ENCODE measurements around the gene CABP1. TPM values are rescaled to one million over a fixed set of nuclear protein-coding genes. Genes with fewer than 3 reads are reported as not detected.
"Not testable (repeated sequence)": the region's sequence is repeated elsewhere in the genome, so short reads cannot be mapped to it uniquely, and the experiment has no call there.

Gene CABP1
- polyA plus RNA-seq, 1 experiment, result 0.27 TPM

DNA sequence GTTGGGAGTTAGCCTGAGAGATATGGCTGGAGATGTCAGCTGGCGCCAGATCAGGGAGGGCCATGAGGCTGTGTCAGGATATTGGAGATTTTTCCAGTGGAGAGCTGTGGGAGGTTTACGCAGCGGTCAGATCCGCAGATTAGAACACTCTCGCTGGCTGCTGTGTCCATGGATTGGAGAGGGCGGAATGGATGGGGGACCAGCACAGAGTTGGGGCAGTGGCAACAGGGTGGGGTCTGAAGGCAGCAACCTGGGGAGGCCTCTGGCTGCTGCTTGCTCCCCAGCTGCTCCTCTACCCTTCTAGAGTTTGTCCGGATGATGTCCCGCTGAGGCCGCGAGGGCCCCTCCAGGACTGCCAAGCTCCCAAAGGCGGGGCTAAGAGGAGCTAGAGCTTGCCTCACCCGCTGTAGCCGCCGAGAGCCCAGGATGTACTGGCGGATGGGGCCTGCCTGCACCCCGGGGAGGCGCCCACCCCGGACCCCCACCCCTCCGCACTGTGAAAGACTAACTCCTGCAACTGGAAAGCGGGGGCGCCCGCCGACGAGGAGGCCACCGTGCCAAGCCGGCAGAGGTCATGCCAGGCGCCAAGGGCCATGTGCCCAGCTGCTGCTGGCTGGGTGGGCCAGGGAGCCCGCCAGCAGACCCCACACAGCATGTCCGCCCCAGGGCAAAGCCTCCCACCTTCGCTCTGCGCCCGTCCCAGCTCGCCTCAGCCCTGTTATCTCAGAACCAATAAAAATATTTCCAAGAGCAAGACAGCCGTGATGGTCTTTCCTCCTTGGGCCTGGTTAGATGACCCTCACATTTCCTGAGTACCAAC lies 26.4 kb downstream of the CABP1 start:
- Histone ChIP-seq H3K27ac (ENCODE audit: low read depth, low read length) (no peak overlapping the region), H3K4me3 (ENCODE audit: low read depth, low read length) (no peak overlapping the region), H3K9me3 (ENCODE audit: control insufficient read depth, insufficient read depth, low read length) (no peaks in the 10 kb centered on the region), H3K27me3 (ENCODE audit: control insufficient read depth, insufficient read depth, low read length) (peaks cover 16% of the 10 kb centered on the region)
- TF ChIP-seq CTCF (IDR thresholded peaks at IDR 0.05; ENCODE audit: low read depth, low read length), result no peak
- ChIA-PET CTCF (interaction anchor here (0.6 to 1.2 kb wide), 4 partner anchors 18 to 735 kb away, joined by 3 to 6 read pairs (median 4); no protein-coding TSS in a partner anchor), POLR2A (no interaction called here)
- no peak for DNase-seq (ENCODE audit: low read depth, low spot score)

DNA sequence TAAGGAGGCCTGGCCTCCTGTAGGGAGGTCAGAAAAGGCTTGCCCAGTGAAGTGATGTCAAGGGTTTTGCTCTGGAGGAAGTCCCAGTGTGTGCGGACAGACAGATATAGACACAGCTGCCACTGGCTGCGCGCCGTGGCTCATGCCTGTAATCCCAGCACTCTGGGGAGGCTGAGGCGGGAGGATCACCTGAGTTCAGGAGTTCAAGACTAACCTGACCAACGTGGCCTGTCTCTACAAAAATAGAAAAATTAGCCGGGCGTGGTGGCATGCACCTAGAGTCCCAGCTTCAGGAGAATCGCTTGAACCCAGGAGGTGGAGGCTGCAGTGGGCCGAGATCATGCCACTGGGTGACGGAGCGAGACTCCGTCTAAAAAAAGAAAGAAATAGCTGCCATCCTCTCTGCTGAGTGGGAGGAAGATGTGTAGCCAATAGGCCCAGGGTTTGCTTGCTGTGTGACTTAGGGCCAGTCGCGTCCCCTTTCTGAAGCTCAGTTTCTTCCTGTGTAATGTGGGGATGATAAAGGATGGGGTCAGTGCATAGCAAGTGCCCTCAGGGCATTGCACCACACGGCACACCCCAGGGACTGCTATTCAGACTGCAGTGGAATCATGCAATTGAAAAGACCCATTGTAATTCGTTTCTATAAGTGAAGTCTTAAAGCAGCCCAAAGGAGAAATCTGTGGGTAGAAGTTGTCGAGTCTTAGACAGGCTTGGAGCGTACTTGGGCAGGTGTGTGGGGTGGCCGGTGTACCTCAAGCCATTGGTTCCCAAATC lies 27.9 kb downstream of the CABP1 start:
- H3K27ac ChIP-seq (ENCODE audit: low read depth, low read length), result no peak overlapping the region
- no peak for DNase-seq (ENCODE audit: low read depth, low spot score)
- CTCF ChIA-PET, result interaction anchor here (1.9 kb wide), 1 partner anchor 19 kb away, joined by 7 read pairs; no protein-coding TSS in a partner anchor
- H3K9me3 ChIP-seq (ENCODE audit: control insufficient read depth, insufficient read depth, low read length), result no peaks in the 10 kb centered on the region
- no peak for TF ChIP-seq CTCF (IDR thresholded peaks at IDR 0.05; ENCODE audit: low read depth, low read length)
- H3K4me3 ChIP-seq (ENCODE audit: low read depth, low read length), result no peak overlapping the region
- H3K27me3 ChIP-seq (ENCODE audit: control insufficient read depth, insufficient read depth, low read length), result peaks cover 16% of the 10 kb centered on the region
- POLR2A ChIA-PET, result no interaction called here

DNA sequence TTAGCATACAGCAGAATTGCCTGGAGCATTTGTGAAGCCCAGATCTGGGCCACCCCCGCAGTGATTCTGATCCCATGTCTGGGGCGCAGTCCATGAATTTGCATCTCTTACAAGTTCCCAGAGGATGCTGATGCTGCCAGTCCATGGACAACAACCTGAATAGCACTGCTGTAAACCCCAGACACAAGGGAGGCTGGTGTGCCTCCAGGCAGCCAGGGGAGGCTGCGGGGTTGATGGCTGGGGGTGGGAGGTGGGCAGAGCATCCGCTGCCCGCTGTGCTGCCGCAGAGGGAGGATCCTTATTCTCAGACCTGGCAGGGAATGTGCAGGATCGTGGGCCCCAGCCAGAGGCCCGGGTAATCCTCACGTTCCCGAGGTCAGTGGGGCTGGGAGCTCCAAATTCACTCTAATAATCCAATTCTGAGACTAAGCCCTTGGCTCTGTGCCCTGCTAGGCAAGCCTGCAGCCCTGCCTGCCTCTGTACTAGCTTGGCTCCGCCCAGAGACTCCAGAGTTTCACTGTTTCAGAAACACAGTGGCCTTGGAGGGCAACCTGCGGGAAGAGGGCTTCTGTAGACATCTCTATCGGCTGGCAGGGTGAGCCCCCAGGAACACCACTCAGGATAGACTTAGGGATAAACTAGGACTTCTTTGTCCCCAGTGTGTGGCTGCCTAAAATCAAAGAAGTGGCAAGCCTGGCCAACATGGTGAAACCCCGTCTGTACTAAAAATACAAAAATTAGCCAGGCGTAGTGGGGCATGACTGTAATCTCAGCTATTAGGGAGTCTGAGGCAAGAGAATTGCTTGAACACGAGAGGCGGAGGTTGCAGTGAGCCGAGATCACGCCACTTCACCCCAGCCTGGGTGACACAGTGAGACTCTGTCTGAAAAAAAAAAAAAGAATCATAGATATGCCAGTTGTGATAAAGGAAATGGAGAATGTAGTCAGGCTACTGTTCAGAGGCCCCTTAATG lies 28.7 kb downstream of the CABP1 start:
- H3K27ac ChIP-seq (ENCODE audit: low read depth, low read length), result no peak overlapping the region
- H3K9me3 ChIP-seq (ENCODE audit: control insufficient read depth, insufficient read depth, low read length), result no peaks in the 10 kb centered on the region
- no peak overlapping the region for H3K4me3 ChIP-seq (ENCODE audit: low read depth, low read length)
- no peak for DNase-seq (ENCODE audit: low read depth, low spot score)
- no peak for TF ChIP-seq CTCF (IDR thresholded peaks at IDR 0.05; ENCODE audit: low read depth, low read length)
- POLR2A ChIA-PET, result no interaction called here
- H3K27me3 ChIP-seq (ENCODE audit: control insufficient read depth, insufficient read depth, low read length), result peaks cover 9% of the 10 kb centered on the region
- CTCF ChIA-PET, result interaction anchor here (0.9 to 1.9 kb wide), 2 partner anchors 20 to 303 kb away, joined by 3 to 7 read pairs; no protein-coding TSS in a partner anchor

DNA sequence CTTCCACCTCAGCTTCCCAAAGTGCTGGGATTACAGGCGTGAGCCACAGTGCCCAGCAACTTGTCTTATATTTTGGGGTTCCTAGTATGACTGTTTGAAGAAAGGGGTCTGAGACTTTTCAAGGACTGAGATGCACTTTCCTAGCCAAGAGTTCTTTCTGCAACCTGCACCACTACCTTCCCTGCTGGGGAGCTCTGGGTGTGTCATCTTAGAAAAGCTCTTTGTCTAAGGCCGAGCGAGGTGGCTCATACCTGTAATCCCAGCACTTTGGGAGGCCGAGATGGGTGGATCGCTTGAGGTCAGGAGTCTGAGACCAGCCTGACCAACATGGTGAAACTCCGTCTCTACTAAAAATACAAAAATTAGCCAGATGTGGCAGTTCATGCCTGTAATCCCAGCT lies 29.8 kb downstream of the CABP1 start:
- H3K27ac ChIP-seq (ENCODE audit: low read depth, low read length); H3K4me3 ChIP-seq (ENCODE audit: low read depth, low read length); POLR2A ChIA-PET; H3K27me3 ChIP-seq (ENCODE audit: control insufficient read depth, insufficient read depth, low read length); H3K9me3 ChIP-seq (ENCODE audit: control insufficient read depth, insufficient read depth, low read length); DNase-seq (ENCODE audit: low read depth, low spot score): not testable (repeated sequence)
- CTCF ChIA-PET, result interaction anchor here (1.9 kb wide), 1 partner anchor 21 kb away, joined by 7 read pairs; no protein-coding TSS in a partner anchor

- TF ChIP-seq CTCF (IDR thresholded peaks at IDR 0.05; ENCODE audit: low read depth, low read length), result no peak
- no peak overlapping the region for H3K4me3 ChIP-seq (ENCODE audit: low read depth, low read length)
- peaks cover 9% of the 10 kb centered on the region for H3K27me3 ChIP-seq (ENCODE audit: control insufficient read depth, insufficient read depth, low read length)
- CTCF ChIA-PET, result no interaction called here
- POLR2A ChIA-PET, result no interaction called here
- no peak overlapping the region for H3K27ac ChIP-seq (ENCODE audit: low read depth, low read length)
- no peaks in the 10 kb centered on the region for H3K9me3 ChIP-seq (ENCODE audit: control insufficient read depth, insufficient read depth, low read length)
- no peak for DNase-seq (ENCODE audit: low read depth, low spot score)
Measured at GRCh38 chr12:120670667-120671066, 30.2 kb downstream of the CABP1 start.
